SIG-M5 treated with dmso at 0.1 percent for 504 hours (cell line): ENCODE measurements around the gene COQ7.
A peak's percentile ranks its signal among the peaks of the same experiment; 100 is the strongest.

Source experiments
- DNase-seq: peaks from one replicate; lab custom pipeline; 2025; ENCODE audit not compliant: unreplicated experiment; lab: John Stamatoyannopoulos, UW

The COQ7 gene

GRCh38 chr16:19085679-19086200 is 18.3 kb downstream of the COQ7 start:
- DNase-seq = no peak

DNA sequence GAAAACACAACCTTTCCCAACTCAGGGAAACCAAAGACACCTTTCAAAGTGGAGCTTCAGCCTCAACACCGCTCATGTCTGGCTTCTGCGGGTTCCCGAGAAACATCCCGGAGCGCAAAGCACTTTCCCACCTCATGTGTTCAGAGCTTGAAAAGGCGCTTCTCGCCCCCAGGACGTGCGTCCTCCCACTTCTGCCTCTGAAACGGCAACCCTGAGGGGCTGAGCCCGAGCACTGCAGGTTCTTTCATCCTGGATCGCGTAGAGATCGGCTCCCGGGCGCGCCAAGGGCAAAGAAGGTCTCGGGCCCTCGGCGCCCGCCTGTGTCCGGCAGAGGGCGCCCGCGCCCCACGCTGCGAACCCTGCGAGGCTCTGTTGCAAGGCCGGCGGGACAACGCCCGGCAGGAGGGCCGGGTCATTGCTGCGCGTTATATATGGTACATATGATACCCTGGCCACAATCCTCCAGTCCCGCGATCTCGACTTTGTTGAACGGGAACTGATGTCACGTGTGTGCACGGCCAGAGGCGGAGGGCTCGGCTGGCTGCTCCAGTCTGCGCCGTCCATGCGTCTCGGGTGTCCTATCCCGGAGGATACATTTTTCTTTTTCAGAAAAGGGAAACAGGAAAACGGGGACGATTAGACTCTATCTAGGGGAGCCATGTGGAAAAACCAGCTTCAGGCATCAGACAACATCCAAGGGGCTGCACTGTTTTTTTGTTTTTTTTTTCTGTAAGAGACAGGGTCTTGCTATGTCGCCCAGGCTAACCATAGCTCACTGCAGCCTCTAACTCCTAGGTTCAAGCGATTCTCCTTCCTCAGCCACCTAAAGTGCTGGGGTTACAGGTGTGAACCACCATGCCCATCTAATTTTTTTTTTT is 19.1 kb downstream of the COQ7 start:
- DNase-seq = peak; percentile 86

- no peak for DNase-seq
Observed at GRCh38 chr16:19088341-19088916, 21.0 kb downstream of the COQ7 start.

GRCh38 chr16:19089410-19089955 is 22.1 kb downstream of the COQ7 start:
- DNase-seq = no peak

DNA sequence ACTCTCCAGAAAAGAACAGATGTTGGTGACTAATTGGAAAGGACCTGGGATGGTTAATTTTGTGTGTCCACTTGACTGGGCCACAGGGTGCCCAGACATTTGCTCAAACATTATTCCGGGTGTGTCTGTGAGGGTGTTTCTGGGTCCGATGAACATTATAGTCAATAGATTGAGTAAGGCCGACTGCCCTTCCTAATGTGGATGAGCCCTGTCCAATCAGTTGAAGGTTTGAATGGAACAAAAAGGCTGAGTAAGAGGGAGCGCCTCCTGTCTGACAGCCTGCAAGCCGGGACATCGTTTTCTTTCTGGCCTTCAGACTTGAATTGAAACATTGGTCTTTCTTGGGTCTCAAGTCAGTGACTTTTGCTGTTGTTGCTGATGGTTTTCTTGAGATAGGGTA is 23.5 kb downstream of the COQ7 start:
- no peak for DNase-seq

DNA sequence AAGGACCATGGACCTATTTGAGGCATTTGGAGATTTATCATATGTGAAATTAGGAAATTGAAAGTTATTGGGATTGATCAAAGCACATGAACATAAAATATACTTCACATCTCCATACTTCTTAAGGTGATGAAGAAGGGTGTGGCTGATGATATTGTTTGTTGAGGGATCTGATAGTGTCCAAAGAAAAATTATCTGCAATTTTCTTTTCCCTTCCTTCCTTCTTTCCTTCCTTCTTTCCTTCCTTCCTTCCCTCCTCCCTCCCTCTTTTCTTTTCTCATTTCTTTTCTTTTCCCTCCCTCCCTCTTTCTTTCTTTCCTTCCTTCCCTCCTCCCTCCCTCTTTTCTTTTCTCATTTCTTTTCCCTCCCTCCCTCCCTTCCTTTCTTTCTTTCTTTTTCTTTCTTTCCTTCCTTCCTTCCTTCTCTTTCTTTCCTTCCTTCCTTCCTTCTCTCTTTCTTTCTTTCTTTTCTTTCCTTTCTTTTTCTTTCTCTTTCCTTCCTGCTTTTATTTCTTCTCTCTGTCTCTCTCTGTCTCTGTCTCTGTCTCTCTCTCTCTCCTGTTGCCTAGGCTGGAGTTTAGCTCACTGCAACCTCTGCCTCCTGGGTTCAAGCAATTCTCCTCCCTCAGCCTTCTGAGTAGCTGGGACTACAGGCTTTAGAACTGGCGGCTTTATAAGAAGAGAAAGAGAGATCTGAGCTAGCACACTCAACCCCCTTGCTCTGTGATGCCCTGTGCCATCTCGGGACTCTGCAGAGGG is 25.4 kb downstream of the COQ7 start:
- no peak for DNase-seq

GRCh38 chr16:19093631-19094541 is 26.5 kb downstream of the COQ7 start:
- no peak for DNase-seq

- peak; percentile 31 for DNase-seq
Observed at GRCh38 chr16:19094542-19095365, 27.3 kb downstream of the COQ7 start.

DNA sequence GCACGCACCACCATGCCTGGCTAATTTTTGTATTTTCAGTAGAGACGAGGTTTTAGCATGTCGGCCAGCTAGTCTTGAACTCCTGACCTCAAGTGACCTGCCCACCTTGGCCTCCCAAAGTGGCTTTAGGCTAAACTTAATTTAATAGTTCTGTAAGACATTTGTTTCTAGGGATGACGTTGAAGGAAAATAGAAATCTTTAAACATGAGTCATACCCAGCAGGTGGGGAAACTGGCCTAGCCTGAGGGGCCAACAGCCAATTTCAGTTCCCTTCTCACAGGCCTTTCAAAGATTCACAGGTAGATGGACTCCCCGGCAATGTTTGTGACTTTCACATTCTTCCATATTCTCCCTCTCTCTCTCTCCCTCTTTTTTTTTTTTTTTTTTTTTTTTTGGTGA is 28.2 kb downstream of the COQ7 start:
- DNase-seq = no peak

DNA sequence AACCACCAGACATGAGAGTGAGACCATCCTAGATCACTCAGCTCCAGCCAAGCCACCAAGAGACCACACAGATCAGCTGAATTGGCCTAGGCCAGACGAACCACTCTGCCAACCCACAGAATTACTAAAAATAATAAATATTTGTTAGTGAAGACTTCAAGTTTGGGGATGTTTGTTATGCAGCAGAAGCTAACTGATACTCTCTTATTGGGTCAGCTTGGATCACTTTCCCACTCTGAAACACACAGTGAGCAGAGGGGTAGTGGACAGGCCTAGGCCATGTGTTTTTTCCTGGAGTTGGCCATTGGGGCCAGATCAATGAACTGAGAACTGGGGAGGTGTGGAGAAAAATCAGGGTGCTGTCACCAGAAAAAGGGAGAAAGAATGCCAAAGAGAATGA is 30.8 kb downstream of the COQ7 start:
- DNase-seq = no peak

DNA sequence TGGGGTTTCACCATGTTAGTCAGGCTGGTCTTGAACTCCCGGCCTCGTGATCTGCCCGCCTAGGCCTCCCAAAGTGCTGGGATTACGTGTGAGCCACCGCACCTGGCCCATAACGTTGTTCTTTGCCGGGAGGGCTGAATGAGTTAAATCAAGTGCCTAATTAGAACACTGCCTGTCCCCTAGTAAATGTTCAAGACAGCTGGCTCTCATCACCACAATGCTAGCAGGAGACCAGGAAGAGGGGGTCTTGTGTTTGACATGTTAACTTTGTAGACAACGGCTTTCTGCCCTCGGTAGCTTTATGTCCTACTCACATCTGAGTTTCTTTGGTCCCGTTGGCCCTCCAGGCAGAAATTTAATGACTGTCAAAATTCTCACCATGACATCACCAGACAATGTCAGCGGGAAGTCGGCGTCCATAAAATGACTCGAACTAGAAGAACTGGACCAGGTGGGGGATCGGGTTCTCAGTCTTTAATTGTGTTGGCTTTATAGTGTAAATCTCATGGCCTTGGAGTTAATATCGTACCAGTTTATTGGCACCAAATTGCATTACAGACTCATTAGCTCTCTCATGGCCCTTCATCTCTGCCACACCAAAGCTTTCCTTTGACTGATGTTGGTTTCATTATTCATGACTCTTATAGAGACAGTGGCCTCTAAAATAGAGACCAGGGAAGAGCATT is 34.9 kb downstream of the COQ7 start:
- no peak for DNase-seq

GRCh38 chr16:19104607-19105006 is 37.2 kb downstream of the COQ7 start:
- no peak for DNase-seq

GRCh38 chr16:19105131-19105530 is 37.7 kb downstream of the COQ7 start:
- no peak for DNase-seq

DNA sequence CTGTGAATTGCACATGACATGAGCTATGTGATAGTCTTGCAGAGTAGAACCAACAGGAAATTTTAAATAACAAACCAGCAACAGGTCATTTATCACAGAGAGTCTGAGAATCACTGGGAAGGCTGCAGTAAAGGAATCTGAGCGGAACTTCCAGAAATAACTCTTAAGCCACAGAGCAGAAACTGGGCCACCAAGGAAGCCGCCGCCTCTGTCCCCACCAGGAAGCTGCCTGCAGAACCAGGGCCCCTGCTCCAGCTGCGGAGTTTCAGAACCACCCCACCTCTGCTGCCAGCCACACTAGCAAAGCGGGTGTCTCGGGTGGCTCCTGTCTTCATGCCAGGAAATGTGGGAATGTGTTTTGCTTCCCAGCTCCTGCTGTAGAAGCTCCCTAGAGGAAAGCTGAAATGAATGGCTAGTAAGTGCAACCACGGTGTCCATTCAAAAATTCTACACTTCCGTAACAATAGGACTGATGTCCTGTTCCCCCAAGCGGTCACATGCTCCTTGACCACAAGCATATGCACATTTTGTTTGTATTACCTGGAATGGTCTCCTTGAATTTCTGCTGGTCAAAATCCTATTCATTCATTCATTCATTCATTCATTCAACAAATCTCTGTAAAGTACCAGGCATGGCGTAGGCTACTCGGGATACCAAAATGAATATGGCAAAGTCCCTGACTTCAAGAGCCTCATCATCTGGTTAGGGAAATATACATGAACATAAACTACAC is 38.6 kb downstream of the COQ7 start:
- no peak for DNase-seq

DNA sequence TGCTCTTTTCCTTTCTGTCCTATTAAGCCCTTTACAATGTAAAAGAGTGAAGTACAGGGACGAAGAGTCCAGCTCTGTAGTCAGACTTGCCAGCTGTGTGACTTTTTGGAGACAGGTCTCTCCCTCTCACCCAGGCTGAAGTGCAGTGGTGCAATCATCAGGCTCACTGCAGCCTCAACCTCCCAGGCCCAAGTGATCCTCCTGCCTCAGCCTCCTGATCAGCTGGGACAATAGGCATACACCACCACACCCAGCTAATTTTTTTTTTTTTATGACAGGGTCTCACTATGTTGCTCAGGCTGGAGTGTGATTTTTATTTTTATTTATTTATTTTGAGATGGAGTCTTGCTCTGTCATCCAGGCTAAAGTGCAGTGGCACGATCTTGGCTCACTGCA is 39.2 kb downstream of the COQ7 start:
- no peak for DNase-seq

GRCh38 chr16:19108409-19109287 is 41.2 kb downstream of the COQ7 start:
- DNase-seq = no peak

DNA sequence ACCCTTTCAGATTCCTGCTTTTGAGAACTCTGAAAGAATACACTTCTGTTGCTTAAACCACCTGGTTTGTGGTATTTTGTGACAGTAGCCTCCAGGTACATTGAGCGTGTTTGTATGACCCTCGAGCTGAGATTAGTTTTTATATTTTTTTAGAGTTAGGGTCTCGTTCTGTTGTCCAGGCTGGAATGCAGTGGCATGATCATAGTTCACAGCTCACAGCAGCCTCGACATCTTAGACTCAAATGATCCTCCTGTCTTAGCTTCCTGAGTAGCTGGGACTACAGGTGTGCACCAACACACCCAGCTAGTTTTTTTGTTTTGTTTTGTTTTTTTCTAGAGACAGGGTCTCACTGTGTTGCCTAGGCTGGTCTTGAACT is 41.9 kb downstream of the COQ7 start:
- no peak for DNase-seq
